Chondrocyte (in vitro differentiated cells): ENCODE data around the gene ABTB1. TPM values are rescaled to one million over a fixed set of nuclear protein-coding genes. Genes with fewer than 3 reads are reported as not detected.

ENCODE experiments used
- DNase-seq: peaks from one replicate; pipeline ENCODE4 v3.0.0; 2021; ENCODE audit warnings: mixed read lengths, low spot score
- H3K27ac Mint-ChIP-seq: one replicate; pipeline ENCODE4 v1.8.0; 2021; ENCODE audit warnings: mild to moderate bottlenecking, moderate library complexity, mixed read lengths; ENCODE audit not compliant: unreplicated experiment
- H3K27me3 Mint-ChIP-seq: 2 replicates; pipeline ENCODE4 v1.8.0; 2021; ENCODE audit warnings: low read depth, mixed read lengths
- H3K36me3 Mint-ChIP-seq: 2 replicates; pipeline ENCODE4 v1.8.0; 2021; ENCODE audit warnings: low read depth, mixed read lengths
- H3K4me1 Mint-ChIP-seq: 2 replicates; pipeline ENCODE4 v1.8.0; 2021; ENCODE audit warnings: low read depth, mild to moderate bottlenecking, mixed read lengths
- H3K4me3 Mint-ChIP-seq: one replicate; pipeline ENCODE4 v1.8.0; 2021; ENCODE audit warnings: mild to moderate bottlenecking, moderate library complexity, mixed read lengths; ENCODE audit not compliant: unreplicated experiment
- H3K9me3 Mint-ChIP-seq: 2 replicates; pipeline ENCODE4 v1.8.0; 2021; ENCODE audit warnings: low read depth, mixed read lengths
- CTCF ChIP-seq: fragments of 200-600 bp; sonication (generic); IDR thresholded peaks from 2 replicates; pipeline ENCODE4 v1.5.0; 2021; ENCODE audit warnings: antibody characterized with exemption, mild to moderate bottlenecking, moderate library complexity
- total RNA-seq: library from RNA; stranded (reverse); gene quantifications from 3 replicates; pipeline ENCODE4 v1.2.1, GENCODE V29; 2021

ABTB1 gene
- total RNA-seq, 1 donor from 2014 or later = 26.7 TPM

GRCh38 chr3:127682561-127682960, 9.8 kb downstream of the ABTB1 start:
- Mint-ChIP-seq H3K4me3 (no peak overlapping the region), H3K4me1 (peaks cover 6% of the 10 kb centered on the region), H3K36me3 (peaks cover 3% of the 10 kb centered on the region), H3K27ac (no peak overlapping the region), H3K9me3 (no peaks in the 10 kb centered on the region), H3K27me3 (no peaks in the 10 kb centered on the region)
- TF ChIP-seq CTCF = no peak
- DNase-seq = no peak

GRCh38 chr3:127684871-127685707, 12.3 kb downstream of the ABTB1 start:
- DNase-seq = peak; percentile 72
- H3K4me3 Mint-ChIP-seq = no peak overlapping the region
- H3K9me3 Mint-ChIP-seq = no peaks in the 10 kb centered on the region
- TF ChIP-seq CTCF = no peak
- H3K36me3 Mint-ChIP-seq = no peaks in the 10 kb centered on the region
- peaks cover 6% of the 10 kb centered on the region for H3K4me1 Mint-ChIP-seq
- H3K27me3 Mint-ChIP-seq = no peaks in the 10 kb centered on the region
- H3K27ac Mint-ChIP-seq = no peak overlapping the region

- Mint-ChIP-seq H3K27ac (no peak overlapping the region), H3K36me3 (no peaks in the 10 kb centered on the region), H3K4me1 (peaks cover 6% of the 10 kb centered on the region), H3K27me3 (no peaks in the 10 kb centered on the region), H3K4me3 (no peak overlapping the region), H3K9me3 (no peaks in the 10 kb centered on the region)
- no peak for DNase-seq
- TF ChIP-seq CTCF = no peak
Observed at GRCh38 chr3:127685708-127686511, 13.2 kb downstream of the ABTB1 start.

- no peaks in the 10 kb centered on the region for H3K27me3 Mint-ChIP-seq
- no peak for TF ChIP-seq CTCF
- DNase-seq = no peak
- no peak overlapping the region for H3K27ac Mint-ChIP-seq
- H3K9me3 Mint-ChIP-seq = no peaks in the 10 kb centered on the region
- H3K36me3 Mint-ChIP-seq = no peaks in the 10 kb centered on the region
- peaks cover 6% of the 10 kb centered on the region for H3K4me1 Mint-ChIP-seq
- H3K4me3 Mint-ChIP-seq = no peak overlapping the region
Observed at GRCh38 chr3:127686512-127686894, 13.8 kb downstream of the ABTB1 start.

GRCh38 chr3:127687228-127687737, 14.5 kb downstream of the ABTB1 start:
- peaks cover 6% of the 10 kb centered on the region for H3K4me1 Mint-ChIP-seq
- no peak for TF ChIP-seq CTCF
- H3K27ac Mint-ChIP-seq = no peak overlapping the region
- no peaks in the 10 kb centered on the region for H3K36me3 Mint-ChIP-seq
- H3K9me3 Mint-ChIP-seq = no peaks in the 10 kb centered on the region
- DNase-seq = no peak
- H3K4me3 Mint-ChIP-seq = no peak overlapping the region
- H3K27me3 Mint-ChIP-seq = no peaks in the 10 kb centered on the region
